Kidney (tissue), 14 donors: ENCODE measurements around the gene RAPGEF1. TPM values are rescaled to one million over a fixed set of nuclear protein-coding genes. Genes with fewer than 3 reads are reported as not detected.
"Not testable (repeated sequence)": the region's sequence is repeated elsewhere in the genome, so short reads cannot be mapped to it uniquely, and the experiment has no call there.

Source experiments
- DNase-seq, 5 donors: peaks; one replicate each; pipeline ENCODE4 v3.0.0-alpha.2; 2013 to 2020
- FAIRE-seq: peaks from 2 replicates; lab custom pipeline; 2012; peaks lifted over from hg19 to GRCh38; lab: Jason Lieb, UNC
- H3K27ac ChIP-seq, 2 donors: one replicate each; pipeline ENCODE4 v1.7.0; 2013; ENCODE audit warnings: low read depth in 2 of 2, low read length in 2 of 2, inconsistent platforms in 1 of 2
- H3K27me3 ChIP-seq: one replicate; pipeline ENCODE4 v1.7.1; 2013; ENCODE audit warnings: low read length, inconsistent platforms; ENCODE audit not compliant: control insufficient read depth, insufficient read depth
- H3K36me3 ChIP-seq, 3 donors: one replicate each; pipeline versions ENCODE4 v1.7.0 to v1.7.1; 2013; ENCODE audit warnings: low read length in 3 of 3, control low read depth in 1 of 3, inconsistent platforms in 1 of 3; ENCODE audit not compliant: insufficient read depth in 3 of 3, control insufficient read depth in 2 of 3
- H3K4me1 ChIP-seq, 3 donors: one replicate each; pipeline versions ENCODE4 v1.7.0 to v1.7.1; 2013; ENCODE audit warnings: low read length in 3 of 3, inconsistent platforms in 1 of 3, low read depth in 1 of 3; ENCODE audit not compliant: control insufficient read depth in 2 of 3, insufficient read depth in 2 of 3
- H3K4me3 ChIP-seq, 3 donors: one replicate each; pipeline versions ENCODE4 v1.7.0 to v1.8.1; 2013; ENCODE audit warnings: low read length in 3 of 3, control low read depth in 1 of 3, inconsistent platforms in 1 of 3
- H3K9ac ChIP-seq, 3 donors: one replicate each; pipeline versions ENCODE4 v1.7.0 to v1.7.1; 2013; ENCODE audit warnings: low read length in 3 of 3, control low read depth in 1 of 3, inconsistent platforms in 1 of 3
- H3K9me3 ChIP-seq, 3 donors: one replicate each; pipeline versions ENCODE4 v1.7.0 to v1.7.1; 2013; ENCODE audit warnings: low read length in 3 of 3, control low read depth in 1 of 3, inconsistent platforms in 1 of 3; ENCODE audit not compliant: control insufficient read depth in 2 of 3, insufficient read depth in 1 of 3
- intact Hi-C: fragments of 100-400 bp; cut with DNase I; formaldehyde crosslinking; loops from one replicate; pipeline ENCODE4 v1.11.1; 2022
- polyA plus RNA-seq: library from polyadenylated mRNA; stranded (reverse); fragments of 350-450 nt; fragmentation: Illumina TruSeq; extraction: RNeasy Lipid Tissue Mini Kit (QIAGEN cat#74804); gene quantifications from one replicate; pipeline ENCODE4 v1.2.3, GENCODE V29; 2014; ENCODE audit warnings: low read depth, low replicate concordance; ENCODE audit not compliant: insufficient read depth
- total RNA-seq: library from RNA; stranded (reverse); fragmentation: NEBNext Ultra II Directional; extraction: Animal tissue kit (Norgen Biotek cat#: 25700); gene quantifications from one replicate; pipeline ENCODE4 v1.2.1, GENCODE V29; 2021
- TF ChIP-seq, protein P1 (sequence below): IDR thresholded peaks from 3 replicates; pipeline ENCODE4 v1.5.1; 2012; ENCODE audit warnings: mild to moderate bottlenecking, moderate library complexity, borderline replicate concordance; ENCODE audit not compliant: insufficient read depth; ENCODE audit errors: extremely low read depth
- donor health status: control.
- donor health status: control.
- donor health status: control.
- donor health status: control.
- donor health status: control.
- donor health status: DM: yes; HTN: yes; CAD: no.
- donor health status: Normal renal cell carcinoma (clear cell type).

RAPGEF1 gene
- total and polyA plus RNA-seq, 2 donors from 2014 or later, result 15.5 to 79.7 TPM

GRCh38 chr9:131552030-131552429 is 187.8 kb downstream of the RAPGEF1 start:
- DNase-seq, result no peak

DNA sequence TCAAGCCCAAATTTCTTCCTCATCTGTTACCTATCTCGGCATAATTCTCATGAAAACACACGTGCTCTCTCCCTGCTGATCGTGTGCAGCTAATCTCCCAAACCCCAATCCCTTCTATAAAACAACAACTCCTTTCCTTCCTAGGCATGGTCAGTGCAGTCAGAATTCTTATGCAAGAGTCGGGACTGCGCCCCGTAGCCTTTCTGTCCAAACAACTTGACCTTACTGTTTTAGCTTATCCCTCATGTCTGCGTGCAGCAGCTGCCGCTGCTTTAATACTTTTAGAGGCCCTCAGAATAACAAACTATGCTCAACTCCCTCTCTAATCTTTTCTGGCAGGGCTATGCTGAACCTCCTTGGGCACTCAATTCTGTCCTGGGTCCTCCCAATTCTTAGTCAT is 189.4 kb downstream of the RAPGEF1 start:
- H3K9me3 ChIP-seq, H3K27ac ChIP-seq, H3K27me3 ChIP-seq, DNase-seq, H3K9ac ChIP-seq, FAIRE-seq, H3K4me3 ChIP-seq, H3K36me3 ChIP-seq, H3K4me1 ChIP-seq, intact Hi-C loops: not testable (repeated sequence)

More at GRCh38 chr9:131552030-131552429, 187.8 kb downstream of the RAPGEF1 start:
- no peaks in the 10 kb centered on the region for H3K9me3 ChIP-seq
- TF ChIP-seq, protein P1, sequence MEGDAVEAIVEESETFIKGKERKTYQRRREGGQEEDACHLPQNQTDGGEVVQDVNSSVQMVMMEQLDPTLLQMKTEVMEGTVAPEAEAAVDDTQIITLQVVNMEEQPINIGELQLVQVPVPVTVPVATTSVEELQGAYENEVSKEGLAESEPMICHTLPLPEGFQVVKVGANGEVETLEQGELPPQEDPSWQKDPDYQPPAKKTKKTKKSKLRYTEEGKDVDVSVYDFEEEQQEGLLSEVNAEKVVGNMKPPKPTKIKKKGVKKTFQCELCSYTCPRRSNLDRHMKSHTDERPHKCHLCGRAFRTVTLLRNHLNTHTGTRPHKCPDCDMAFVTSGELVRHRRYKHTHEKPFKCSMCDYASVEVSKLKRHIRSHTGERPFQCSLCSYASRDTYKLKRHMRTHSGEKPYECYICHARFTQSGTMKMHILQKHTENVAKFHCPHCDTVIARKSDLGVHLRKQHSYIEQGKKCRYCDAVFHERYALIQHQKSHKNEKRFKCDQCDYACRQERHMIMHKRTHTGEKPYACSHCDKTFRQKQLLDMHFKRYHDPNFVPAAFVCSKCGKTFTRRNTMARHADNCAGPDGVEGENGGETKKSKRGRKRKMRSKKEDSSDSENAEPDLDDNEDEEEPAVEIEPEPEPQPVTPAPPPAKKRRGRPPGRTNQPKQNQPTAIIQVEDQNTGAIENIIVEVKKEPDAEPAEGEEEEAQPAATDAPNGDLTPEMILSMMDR, result no peak
- H3K4me1 ChIP-seq, result no peaks in the 10 kb centered on the region
- no peak overlapping the region for H3K9ac ChIP-seq
- no peaks in the 10 kb centered on the region for H3K36me3 ChIP-seq
- no peak overlapping the region for H3K27ac ChIP-seq
- intact Hi-C loops, result no loop called here
- H3K27me3 ChIP-seq, result no peaks in the 10 kb centered on the region
- FAIRE-seq, result no peak
- no peak overlapping the region for H3K4me3 ChIP-seq

DNA sequence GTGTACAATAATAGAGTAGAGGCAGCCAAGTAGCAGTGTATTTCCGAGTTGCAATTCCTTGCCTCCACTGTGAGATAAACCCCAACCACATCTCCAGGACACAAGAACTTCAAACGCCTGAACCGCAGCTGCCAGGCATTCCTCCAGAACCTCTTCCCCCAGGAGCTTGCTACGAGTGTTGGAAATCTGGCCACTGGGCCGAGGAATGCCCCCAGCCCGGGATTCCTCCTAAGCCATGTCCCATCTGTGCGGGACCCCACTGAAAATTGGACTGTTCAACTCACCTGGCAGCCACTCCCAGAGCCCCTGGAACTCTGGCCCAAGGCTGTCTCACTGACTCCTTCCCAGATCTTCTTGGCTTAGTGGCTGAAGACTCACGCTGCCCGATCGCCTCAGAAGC is 190.7 kb downstream of the RAPGEF1 start:
- intact Hi-C loops, H3K36me3 ChIP-seq, H3K27me3 ChIP-seq, H3K9me3 ChIP-seq, H3K9ac ChIP-seq, H3K4me1 ChIP-seq, FAIRE-seq, DNase-seq, H3K27ac ChIP-seq, H3K4me3 ChIP-seq: not testable (repeated sequence)

DNA sequence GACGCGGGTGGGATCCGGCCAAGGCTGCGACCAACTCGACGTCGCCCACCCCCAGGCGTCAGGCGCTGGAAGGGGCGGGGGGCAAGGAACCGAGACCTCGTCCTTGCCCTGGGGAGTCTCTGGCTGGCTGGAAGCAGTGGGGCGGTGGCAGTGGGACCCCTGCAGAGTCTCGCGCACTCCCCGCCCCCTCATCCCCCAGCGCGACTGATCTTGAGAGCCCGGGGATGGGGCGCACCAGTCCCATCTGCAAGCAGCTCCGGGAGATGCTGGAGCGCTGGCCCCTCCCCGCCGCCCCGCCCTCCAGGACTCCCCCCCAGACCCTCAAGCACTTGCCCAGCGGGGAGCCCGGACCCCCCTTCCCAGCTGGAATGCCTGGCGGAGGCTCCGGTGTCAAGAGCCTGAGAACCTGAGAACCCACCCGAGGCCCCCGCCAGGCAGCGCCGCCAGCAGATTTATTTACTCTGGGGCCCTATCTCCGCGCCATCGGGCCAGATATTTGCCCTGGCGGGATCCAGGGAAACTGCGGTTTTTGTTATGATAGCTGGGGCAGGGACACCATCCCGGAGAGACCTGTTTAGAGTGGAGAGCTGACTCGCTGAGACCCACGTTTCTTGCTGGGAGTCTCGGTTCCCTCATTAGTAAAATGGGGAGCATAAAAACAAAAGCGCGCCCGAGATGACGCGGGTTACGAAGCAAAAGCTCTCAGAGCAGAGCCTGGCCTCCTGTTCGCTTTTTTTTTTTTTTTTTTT is 193.4 kb downstream of the RAPGEF1 start:
- no peaks in the 10 kb centered on the region for H3K36me3 ChIP-seq
- H3K9ac ChIP-seq, result no peak overlapping the region
- intact Hi-C loops, result no loop called here
- no peak for FAIRE-seq
- peak in 4 of 5 donors; percentile 93 to 94 (median 94) for DNase-seq
- no peak overlapping the region for H3K27ac ChIP-seq
- H3K9me3 ChIP-seq, result peaks cover 0 to 8% (median 0%) of the 10 kb centered on the region in 3 donors
- TF ChIP-seq, protein P1, result no peak
- H3K27me3 ChIP-seq, result peaks cover 2% of the 10 kb centered on the region
- no peak overlapping the region for H3K4me3 ChIP-seq
- H3K4me1 ChIP-seq, result peaks cover 0 to 2% (median 0%) of the 10 kb centered on the region in 3 donors
